NB4 (cell line): ENCODE data around the gene KCNA3.

Experiments
- MYC ChIP-seq: IDR thresholded peaks from 2 replicates; pipeline ENCODE4 v1.6.1; 2011; ENCODE audit warnings: low read depth, low read length
- TF ChIP-seq, protein P1 (sequence below): IDR thresholded peaks from one replicate; pipeline ENCODE4 v1.5.1; 2012; ENCODE audit warnings: low read depth, low read length
- TF ChIP-seq, protein P2 (sequence below): IDR thresholded peaks from 2 replicates; pipeline ENCODE4 v1.6.1; 2011; ENCODE audit warnings: low read depth, low read length

DNA sequence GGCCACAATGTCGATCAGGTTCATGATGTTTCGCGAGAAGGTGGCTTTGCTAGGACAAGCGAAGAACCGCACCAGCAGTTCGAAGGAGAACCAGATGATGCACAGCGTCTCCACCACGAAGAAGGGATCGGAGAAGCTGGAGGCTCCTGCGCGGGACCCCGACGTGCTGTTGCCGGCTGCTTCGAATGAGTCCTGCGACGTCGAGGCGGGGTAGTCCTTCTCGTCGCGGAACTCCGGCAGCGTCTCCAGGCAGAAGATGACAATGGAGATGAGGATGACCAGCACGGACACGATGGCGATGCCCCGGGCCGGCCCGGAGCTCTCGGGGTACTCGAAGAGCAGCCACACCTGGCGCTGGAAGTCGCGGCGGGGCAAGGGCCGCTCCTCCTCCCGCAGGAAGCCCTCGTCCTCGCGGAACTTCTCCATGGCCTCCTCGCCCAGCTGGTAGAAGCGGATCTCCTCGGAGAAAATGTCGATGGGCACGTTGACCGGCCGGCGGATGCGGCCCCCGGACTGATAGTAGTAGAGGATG lies 869 bp downstream of the KCNA3 start:
- TF ChIP-seq, protein P1, sequence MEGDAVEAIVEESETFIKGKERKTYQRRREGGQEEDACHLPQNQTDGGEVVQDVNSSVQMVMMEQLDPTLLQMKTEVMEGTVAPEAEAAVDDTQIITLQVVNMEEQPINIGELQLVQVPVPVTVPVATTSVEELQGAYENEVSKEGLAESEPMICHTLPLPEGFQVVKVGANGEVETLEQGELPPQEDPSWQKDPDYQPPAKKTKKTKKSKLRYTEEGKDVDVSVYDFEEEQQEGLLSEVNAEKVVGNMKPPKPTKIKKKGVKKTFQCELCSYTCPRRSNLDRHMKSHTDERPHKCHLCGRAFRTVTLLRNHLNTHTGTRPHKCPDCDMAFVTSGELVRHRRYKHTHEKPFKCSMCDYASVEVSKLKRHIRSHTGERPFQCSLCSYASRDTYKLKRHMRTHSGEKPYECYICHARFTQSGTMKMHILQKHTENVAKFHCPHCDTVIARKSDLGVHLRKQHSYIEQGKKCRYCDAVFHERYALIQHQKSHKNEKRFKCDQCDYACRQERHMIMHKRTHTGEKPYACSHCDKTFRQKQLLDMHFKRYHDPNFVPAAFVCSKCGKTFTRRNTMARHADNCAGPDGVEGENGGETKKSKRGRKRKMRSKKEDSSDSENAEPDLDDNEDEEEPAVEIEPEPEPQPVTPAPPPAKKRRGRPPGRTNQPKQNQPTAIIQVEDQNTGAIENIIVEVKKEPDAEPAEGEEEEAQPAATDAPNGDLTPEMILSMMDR, result no peak
- TF ChIP-seq MYC, result no peak
- TF ChIP-seq, protein P2, sequence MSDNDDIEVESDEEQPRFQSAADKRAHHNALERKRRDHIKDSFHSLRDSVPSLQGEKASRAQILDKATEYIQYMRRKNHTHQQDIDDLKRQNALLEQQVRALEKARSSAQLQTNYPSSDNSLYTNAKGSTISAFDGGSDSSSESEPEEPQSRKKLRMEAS, result no peak
